RWPE2 (cell line): ENCODE data around the gene BAZ2B.
"Not testable (repeated sequence)": the region's sequence is repeated elsewhere in the genome, so short reads cannot be mapped to it uniquely, and the experiment has no call there.

Experiments used
- ATAC-seq: fragments of 200-7000 bp; cut with Tn5 transposase; 3 replicates; pipeline ENCODE4 v1.9.1; 2021; ENCODE audit warnings: low read depth
- DNase-seq: peaks from one replicate; pipeline ENCODE4 v3.0.0-alpha.2; 2020; ENCODE audit warnings: low spot score
- H3K27ac ChIP-seq: fragments of 450-650 bp; 2 replicates; pipeline ENCODE4 v1.5.1; 2017; ENCODE audit warnings: mild to moderate bottlenecking; ENCODE audit not compliant: poor library complexity, severe bottlenecking
- H3K27me3 ChIP-seq: fragments of 250-450 bp; sonication (Bioruptor Pico); 2 replicates; pipeline ENCODE4 v1.5.1; 2021; ENCODE audit warnings: mild to moderate bottlenecking, moderate library complexity; ENCODE audit not compliant: insufficient read depth, poor library complexity, severe bottlenecking
- H3K36me3 ChIP-seq: fragments of 250-450 bp; sonication (Bioruptor Pico); 2 replicates; pipeline ENCODE4 v1.5.1; 2020; ENCODE audit warnings: low read depth, mild to moderate bottlenecking, moderate library complexity
- H3K4me1 ChIP-seq: fragments of 250-450 bp; sonication (Bioruptor Pico); 2 replicates; pipeline ENCODE4 v1.5.1; 2021; ENCODE audit warnings: mild to moderate bottlenecking, moderate library complexity; ENCODE audit not compliant: insufficient read depth, poor library complexity, severe bottlenecking
- H3K4me3 ChIP-seq: fragments of 250-450 bp; sonication (Bioruptor Pico); 2 replicates; pipeline ENCODE4 v1.5.1; 2021; ENCODE audit warnings: mild to moderate bottlenecking, moderate library complexity; ENCODE audit not compliant: severe bottlenecking
- H3K9me3 ChIP-seq: fragments of 250-450 bp; sonication (Bioruptor Pico); 2 replicates; pipeline ENCODE4 v1.5.1; 2021; ENCODE audit warnings: mild to moderate bottlenecking, moderate library complexity; ENCODE audit not compliant: severe bottlenecking
- TF ChIP-seq, protein P1 (sequence below): fragments of 450-650 bp; IDR thresholded peaks from one replicate; pipeline ENCODE4 v1.5.1; 2017; ENCODE audit warnings: mild to moderate bottlenecking, moderate library complexity; ENCODE audit not compliant: poor library complexity, severe bottlenecking

BAZ2B gene

DNA sequence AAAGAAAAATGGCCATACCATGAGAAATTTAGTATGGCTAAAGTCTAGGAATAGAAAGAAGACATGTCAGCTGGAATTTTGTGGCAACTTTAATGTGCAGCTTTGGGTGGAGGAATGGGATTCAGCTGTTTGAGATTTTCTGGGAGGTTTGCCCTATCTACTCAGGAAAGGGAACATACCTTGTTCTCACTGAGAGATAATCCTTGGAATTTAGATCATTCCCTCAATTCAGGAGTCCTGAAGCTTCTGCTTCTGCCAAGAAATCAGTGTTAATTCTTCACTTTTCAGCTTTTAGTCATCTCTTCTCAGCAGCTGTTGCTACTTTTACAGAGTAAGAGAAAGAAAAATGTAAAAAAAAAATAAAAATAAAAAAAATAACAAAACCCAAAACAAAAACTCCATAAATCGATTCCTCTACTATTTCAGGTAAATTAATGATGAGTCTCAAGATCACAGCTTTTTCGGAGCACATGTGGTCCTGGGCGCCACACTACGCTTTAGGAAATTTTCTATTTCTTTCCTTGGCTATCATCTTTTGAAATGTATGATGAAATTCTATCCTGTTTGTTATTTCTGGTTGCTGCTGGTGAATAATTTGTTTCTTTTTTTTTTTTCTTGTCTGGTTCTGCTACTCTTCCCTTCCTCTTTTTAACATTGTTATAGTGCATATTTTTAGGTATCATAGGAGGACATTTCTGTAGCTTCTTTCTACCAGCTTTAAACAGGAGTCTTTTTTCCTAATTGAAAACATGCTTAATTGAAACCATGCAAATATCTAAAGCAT is 18.9 kb upstream of the BAZ2B start:
- H3K36me3 ChIP-seq, result peaks cover 6% of the 10 kb centered on the region; the same call in 1 of the 2 replicates
- H3K27ac ChIP-seq, result no peak overlapping the region
- no peak overlapping the region for H3K4me3 ChIP-seq
- peaks cover 6% of the 10 kb centered on the region for H3K9me3 ChIP-seq
- DNase-seq, result no peak
- H3K4me1 ChIP-seq, result peaks cover 17% of the 10 kb centered on the region
- TF ChIP-seq, protein P1, sequence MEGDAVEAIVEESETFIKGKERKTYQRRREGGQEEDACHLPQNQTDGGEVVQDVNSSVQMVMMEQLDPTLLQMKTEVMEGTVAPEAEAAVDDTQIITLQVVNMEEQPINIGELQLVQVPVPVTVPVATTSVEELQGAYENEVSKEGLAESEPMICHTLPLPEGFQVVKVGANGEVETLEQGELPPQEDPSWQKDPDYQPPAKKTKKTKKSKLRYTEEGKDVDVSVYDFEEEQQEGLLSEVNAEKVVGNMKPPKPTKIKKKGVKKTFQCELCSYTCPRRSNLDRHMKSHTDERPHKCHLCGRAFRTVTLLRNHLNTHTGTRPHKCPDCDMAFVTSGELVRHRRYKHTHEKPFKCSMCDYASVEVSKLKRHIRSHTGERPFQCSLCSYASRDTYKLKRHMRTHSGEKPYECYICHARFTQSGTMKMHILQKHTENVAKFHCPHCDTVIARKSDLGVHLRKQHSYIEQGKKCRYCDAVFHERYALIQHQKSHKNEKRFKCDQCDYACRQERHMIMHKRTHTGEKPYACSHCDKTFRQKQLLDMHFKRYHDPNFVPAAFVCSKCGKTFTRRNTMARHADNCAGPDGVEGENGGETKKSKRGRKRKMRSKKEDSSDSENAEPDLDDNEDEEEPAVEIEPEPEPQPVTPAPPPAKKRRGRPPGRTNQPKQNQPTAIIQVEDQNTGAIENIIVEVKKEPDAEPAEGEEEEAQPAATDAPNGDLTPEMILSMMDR, result no peak
- ATAC-seq, result no peak
- H3K27me3 ChIP-seq, result no peaks in the 10 kb centered on the region

DNA sequence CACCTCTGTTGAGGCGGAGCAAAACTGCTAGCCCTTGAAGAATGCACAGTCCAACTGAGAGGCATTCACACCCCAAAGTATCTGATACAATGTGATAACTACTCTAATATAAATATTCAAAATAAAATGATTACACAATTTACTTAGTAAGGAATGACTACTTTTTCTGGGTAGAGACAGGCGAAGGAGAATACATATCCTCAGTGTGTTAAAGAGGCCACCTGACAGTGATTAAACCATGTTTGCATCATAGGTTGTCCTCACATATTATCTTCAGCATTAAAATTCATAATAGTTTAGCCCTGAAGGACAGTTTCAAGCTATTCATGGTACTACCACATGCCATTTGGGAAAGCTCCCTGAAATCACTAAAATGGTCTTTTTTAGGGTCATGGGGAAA is 16.9 kb upstream of the BAZ2B start:
- DNase-seq (no peak), ATAC-seq (no peak)
- Histone ChIP-seq H3K4me3 (no peak overlapping the region), H3K36me3 (no peaks in the 10 kb centered on the region), H3K27ac (no peak overlapping the region), H3K9me3 (no peaks in the 10 kb centered on the region), H3K27me3 (no peaks in the 10 kb centered on the region), H3K4me1 (peaks cover 4% of the 10 kb centered on the region)
- TF ChIP-seq, protein P1, result no peak

DNA sequence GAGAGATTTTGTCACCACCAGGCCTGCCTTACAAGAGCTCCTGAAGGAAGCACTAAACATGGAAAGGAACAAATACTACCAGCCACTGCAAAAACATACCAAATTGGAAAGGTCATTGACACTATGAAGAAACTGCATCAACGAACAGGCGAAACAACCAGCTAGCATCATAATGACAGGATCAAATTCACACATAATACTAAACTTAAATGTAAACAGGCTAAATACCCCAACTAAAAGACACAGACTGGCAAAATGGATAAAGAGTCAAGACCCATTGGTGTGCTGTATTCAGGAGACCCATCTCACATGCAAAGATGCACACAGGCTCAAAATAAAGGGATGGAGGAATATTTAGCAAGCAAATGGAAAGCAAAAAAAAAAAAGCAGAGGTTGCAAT is 9.3 kb upstream of the BAZ2B start:
- H3K36me3 ChIP-seq, H3K27ac ChIP-seq, H3K4me3 ChIP-seq, H3K27me3 ChIP-seq, H3K4me1 ChIP-seq, ATAC-seq, DNase-seq, H3K9me3 ChIP-seq: not testable (repeated sequence)

DNA sequence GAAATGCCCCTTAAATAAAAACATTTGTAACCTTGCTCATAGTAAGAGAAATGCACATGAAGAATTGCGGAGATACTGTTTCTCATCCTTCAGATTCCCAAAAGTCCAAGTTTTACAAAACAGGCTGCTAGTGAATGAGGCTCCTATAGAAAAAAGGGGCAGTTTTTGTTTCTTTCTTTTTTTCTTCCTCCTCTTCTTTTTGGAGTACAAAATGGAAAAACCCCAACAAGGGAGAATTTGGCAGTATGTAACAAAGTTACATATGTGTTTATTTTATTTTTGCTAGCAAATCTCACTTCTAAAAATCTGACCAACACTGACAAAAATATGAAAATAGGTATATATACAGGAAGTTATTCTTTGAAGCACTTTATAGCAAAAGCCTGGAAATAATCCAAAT is 7.1 kb upstream of the BAZ2B start:
- TF ChIP-seq, protein P1, result no peak
- H3K4me1 ChIP-seq, result peaks cover 4% of the 10 kb centered on the region
- H3K4me3 ChIP-seq, result no peak overlapping the region

DNA sequence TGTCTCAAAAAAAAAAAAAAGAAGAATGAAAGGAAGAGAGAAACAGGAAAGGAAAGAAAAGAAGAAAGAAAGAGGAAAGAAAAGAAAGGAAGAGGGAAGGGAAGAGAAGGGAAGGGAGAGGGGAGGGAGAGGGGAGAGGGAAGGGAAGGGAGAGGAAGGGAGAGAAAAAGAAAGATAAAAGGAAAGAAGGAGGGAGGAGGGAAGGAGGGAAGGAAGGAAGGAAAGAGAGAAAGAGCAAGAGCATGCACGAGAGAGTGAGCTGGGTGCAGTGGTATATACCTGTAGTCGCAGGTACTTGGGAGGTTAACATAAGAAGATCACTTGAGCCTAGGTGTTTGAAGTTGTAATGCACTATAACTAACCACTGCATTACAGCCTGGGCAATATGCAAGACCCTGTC is 6.6 kb upstream of the BAZ2B start:
- Histone ChIP-seq H3K4me3 (no peak overlapping the region), H3K4me1 (peaks cover 7% of the 10 kb centered on the region), H3K27me3 (no peaks in the 10 kb centered on the region), H3K36me3 (no peaks in the 10 kb centered on the region), H3K27ac (no peak overlapping the region), H3K9me3 (no peaks in the 10 kb centered on the region)
- ATAC-seq (no peak), DNase-seq (no peak)
- TF ChIP-seq, protein P1, result no peak

More for the DNA sequence above, 7.1 kb upstream of the BAZ2B start:
- ATAC-seq, result no peak
- no peaks in the 10 kb centered on the region for H3K36me3 ChIP-seq
- H3K9me3 ChIP-seq, result no peaks in the 10 kb centered on the region
- H3K27me3 ChIP-seq, result no peaks in the 10 kb centered on the region
- no peak overlapping the region for H3K27ac ChIP-seq
- no peak for DNase-seq
